CD4-positive, alpha-beta T cell treated with Interleukin-17A for 1 hour (primary cell): ENCODE results near the gene TUBGCP6.
"Not testable (repeated sequence)": the region's sequence is repeated elsewhere in the genome, so short reads cannot be mapped to it uniquely, and the experiment has no call there.

ENCODE experiments used
- DNase-seq: peaks from one replicate; pipeline ENCODE4 v3.0.0-alpha.2; 2020

Gene TUBGCP6

GRCh38 chr22:50209893-50210292 is 34.9 kb downstream of the TUBGCP6 start:
- DNase-seq, result peak; percentile 77

GRCh38 chr22:50208939-50209892 is 35.6 kb downstream of the TUBGCP6 start:
- no peak for DNase-seq

GRCh38 chr22:50208430-50208938 is 36.3 kb downstream of the TUBGCP6 start:
- DNase-seq, result no peak

- DNase-seq, result no peak
Observed at GRCh38 chr22:50207383-50208140, 37.3 kb downstream of the TUBGCP6 start.

GRCh38 chr22:50206599-50206998 is 38.2 kb downstream of the TUBGCP6 start:
- DNase-seq, result no peak

- DNase-seq, result no peak
Observed at GRCh38 chr22:50205781-50206569, 38.8 kb downstream of the TUBGCP6 start.

- not testable (repeated sequence) for DNase-seq
Observed at GRCh38 chr22:50204998-50205397, 39.8 kb downstream of the TUBGCP6 start.

GRCh38 chr22:50204571-50204970 is 40.3 kb downstream of the TUBGCP6 start:
- DNase-seq, result no peak

GRCh38 chr22:50203288-50203687 is 41.5 kb downstream of the TUBGCP6 start:
- no peak for DNase-seq

- DNase-seq, result no peak
Observed at GRCh38 chr22:50202130-50202666, 42.6 kb downstream of the TUBGCP6 start.

GRCh38 chr22:50201191-50202129 is 43.4 kb downstream of the TUBGCP6 start:
- no peak for DNase-seq

GRCh38 chr22:50200461-50201190 is 44.2 kb downstream of the TUBGCP6 start, which contains the start of gene SELENOO:
Gene SELENOO (plus strand): TSS chr22:50201011. CDS start chr22:50201037, 26 bp downstream.
- DNase-seq, result peak; percentile 94

GRCh38 chr22:50199829-50200460 is 44.9 kb downstream of the TUBGCP6 start:
- DNase-seq, result no peak

GRCh38 chr22:50199251-50199721 is 45.5 kb downstream of the TUBGCP6 start:
- DNase-seq, result no peak

- no peak for DNase-seq
Observed at GRCh38 chr22:50198624-50199017, 46.2 kb downstream of the TUBGCP6 start.

GRCh38 chr22:50197856-50198623 is 46.8 kb downstream of the TUBGCP6 start:
- no peak for DNase-seq

GRCh38 chr22:50197000-50197800 is 47.6 kb downstream of the TUBGCP6 start:
- no peak for DNase-seq

GRCh38 chr22:50196256-50196655 is 48.6 kb downstream of the TUBGCP6 start:
- DNase-seq, result no peak
